ENCODE measurements around the gene ATP6V0E2.

DNA sequence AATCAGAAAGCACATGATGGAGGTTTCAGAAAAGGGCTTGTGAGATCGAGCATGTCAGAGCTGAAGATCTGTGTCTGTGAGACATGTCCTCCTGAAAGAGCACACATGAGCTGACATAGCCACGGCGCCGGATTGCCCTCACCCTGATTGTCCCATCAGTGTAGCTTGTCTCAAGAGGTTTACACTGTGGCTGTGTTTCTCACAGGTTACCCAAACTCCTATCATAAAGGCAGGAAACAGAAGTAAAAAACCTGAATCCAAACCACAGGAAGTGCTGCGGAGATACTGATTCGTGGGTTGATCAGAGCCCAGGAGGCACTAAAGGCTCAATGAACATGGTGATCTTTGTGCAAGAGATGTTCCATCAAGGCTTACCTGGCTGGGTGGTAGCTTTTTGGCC, 3.9 kb upstream of the ATP6V0E2 start:
- TF ChIP-seq, protein P1, sequence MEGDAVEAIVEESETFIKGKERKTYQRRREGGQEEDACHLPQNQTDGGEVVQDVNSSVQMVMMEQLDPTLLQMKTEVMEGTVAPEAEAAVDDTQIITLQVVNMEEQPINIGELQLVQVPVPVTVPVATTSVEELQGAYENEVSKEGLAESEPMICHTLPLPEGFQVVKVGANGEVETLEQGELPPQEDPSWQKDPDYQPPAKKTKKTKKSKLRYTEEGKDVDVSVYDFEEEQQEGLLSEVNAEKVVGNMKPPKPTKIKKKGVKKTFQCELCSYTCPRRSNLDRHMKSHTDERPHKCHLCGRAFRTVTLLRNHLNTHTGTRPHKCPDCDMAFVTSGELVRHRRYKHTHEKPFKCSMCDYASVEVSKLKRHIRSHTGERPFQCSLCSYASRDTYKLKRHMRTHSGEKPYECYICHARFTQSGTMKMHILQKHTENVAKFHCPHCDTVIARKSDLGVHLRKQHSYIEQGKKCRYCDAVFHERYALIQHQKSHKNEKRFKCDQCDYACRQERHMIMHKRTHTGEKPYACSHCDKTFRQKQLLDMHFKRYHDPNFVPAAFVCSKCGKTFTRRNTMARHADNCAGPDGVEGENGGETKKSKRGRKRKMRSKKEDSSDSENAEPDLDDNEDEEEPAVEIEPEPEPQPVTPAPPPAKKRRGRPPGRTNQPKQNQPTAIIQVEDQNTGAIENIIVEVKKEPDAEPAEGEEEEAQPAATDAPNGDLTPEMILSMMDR (IDR thresholded peaks at IDR 0.05; ENCODE audit: poor library complexity) = no peak
- no peak for TF ChIP-seq EZH2 (IDR thresholded peaks at IDR 0.05; ENCODE audit: borderline replicate concordance)
- TF ChIP-seq EZH2phosphoT487 (IDR thresholded peaks at IDR 0.05; ENCODE audit: low read depth, severe bottlenecking, unreplicated experiment) = no peak

Data from hepatocyte (in vitro differentiated cells).